Measurements from ENCODE around the gene DOCK2.

DNA sequence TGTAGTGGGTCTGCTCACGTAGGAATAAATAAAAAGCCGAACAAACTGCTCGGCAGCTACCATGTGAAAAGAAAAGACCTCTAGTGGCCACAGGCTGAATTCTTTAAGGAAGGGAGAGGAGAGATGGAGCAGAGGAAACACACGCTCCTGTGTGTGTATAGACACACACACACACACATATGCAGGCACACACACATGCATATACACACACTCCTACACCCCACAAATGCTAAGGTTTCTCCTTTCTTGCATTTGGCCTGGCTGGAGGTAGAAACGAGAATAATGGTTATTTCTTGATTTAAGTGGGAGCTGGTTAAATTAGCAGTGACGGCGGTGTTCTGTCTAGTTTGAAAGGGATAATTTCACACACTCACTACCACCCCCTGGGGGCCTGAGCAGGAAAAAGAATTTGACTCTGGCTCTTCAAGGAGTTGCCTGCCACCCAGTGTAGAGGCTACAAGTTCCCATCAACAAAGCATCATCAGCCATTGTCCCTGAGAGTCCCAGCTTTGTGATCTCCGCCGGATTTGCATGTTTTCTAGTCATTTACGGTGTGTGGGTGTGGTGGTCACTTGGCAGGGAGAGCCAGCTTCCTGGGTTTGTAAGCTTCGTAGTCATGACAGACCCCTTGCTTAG, 343.5 kb downstream of the DOCK2 start, which contains the start of gene INSYN2B:
- TF ChIP-seq, protein P1, sequence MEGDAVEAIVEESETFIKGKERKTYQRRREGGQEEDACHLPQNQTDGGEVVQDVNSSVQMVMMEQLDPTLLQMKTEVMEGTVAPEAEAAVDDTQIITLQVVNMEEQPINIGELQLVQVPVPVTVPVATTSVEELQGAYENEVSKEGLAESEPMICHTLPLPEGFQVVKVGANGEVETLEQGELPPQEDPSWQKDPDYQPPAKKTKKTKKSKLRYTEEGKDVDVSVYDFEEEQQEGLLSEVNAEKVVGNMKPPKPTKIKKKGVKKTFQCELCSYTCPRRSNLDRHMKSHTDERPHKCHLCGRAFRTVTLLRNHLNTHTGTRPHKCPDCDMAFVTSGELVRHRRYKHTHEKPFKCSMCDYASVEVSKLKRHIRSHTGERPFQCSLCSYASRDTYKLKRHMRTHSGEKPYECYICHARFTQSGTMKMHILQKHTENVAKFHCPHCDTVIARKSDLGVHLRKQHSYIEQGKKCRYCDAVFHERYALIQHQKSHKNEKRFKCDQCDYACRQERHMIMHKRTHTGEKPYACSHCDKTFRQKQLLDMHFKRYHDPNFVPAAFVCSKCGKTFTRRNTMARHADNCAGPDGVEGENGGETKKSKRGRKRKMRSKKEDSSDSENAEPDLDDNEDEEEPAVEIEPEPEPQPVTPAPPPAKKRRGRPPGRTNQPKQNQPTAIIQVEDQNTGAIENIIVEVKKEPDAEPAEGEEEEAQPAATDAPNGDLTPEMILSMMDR (IDR thresholded peaks at IDR 0.05) = peak; percentile 90
- peak; percentile 67 for TF ChIP-seq RAD21 (IDR thresholded peaks at IDR 0.05; ENCODE audit: low read length)
- no peak for TF ChIP-seq EP300 (IDR thresholded peaks at IDR 0.05; ENCODE audit: borderline replicate concordance in 1 of 2, low read depth in 1 of 2, low read length in 1 of 2)
- TF ChIP-seq YY1 (IDR thresholded peaks at IDR 0.05; ENCODE audit: low read depth) = no peak; the same call in 1 of the 2 replicates
- TF ChIP-seq RCOR1 (IDR thresholded peaks at IDR 0.05; ENCODE audit: low read length) = no peak
- TF ChIP-seq, protein P2, sequence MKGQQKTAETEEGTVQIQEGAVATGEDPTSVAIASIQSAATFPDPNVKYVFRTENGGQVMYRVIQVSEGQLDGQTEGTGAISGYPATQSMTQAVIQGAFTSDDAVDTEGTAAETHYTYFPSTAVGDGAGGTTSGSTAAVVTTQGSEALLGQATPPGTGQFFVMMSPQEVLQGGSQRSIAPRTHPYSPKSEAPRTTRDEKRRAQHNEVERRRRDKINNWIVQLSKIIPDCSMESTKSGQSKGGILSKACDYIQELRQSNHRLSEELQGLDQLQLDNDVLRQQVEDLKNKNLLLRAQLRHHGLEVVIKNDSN (IDR thresholded peaks at IDR 0.05; ENCODE audit: borderline replicate concordance, low read depth) = no peak
- TF ChIP-seq GABPA (IDR thresholded peaks at IDR 0.05; ENCODE audit: low read depth) = no peak
- no peak for TF ChIP-seq TEAD4 (IDR thresholded peaks at IDR 0.05; ENCODE audit: borderline replicate concordance, insufficient read depth)
- no peak for TF ChIP-seq FOSL2 (IDR thresholded peaks at IDR 0.05; ENCODE audit: borderline replicate concordance, low read depth)
- TF ChIP-seq FOXM1 (IDR thresholded peaks at IDR 0.05; ENCODE audit: low read depth) = no peak
- TF ChIP-seq, protein P3, sequence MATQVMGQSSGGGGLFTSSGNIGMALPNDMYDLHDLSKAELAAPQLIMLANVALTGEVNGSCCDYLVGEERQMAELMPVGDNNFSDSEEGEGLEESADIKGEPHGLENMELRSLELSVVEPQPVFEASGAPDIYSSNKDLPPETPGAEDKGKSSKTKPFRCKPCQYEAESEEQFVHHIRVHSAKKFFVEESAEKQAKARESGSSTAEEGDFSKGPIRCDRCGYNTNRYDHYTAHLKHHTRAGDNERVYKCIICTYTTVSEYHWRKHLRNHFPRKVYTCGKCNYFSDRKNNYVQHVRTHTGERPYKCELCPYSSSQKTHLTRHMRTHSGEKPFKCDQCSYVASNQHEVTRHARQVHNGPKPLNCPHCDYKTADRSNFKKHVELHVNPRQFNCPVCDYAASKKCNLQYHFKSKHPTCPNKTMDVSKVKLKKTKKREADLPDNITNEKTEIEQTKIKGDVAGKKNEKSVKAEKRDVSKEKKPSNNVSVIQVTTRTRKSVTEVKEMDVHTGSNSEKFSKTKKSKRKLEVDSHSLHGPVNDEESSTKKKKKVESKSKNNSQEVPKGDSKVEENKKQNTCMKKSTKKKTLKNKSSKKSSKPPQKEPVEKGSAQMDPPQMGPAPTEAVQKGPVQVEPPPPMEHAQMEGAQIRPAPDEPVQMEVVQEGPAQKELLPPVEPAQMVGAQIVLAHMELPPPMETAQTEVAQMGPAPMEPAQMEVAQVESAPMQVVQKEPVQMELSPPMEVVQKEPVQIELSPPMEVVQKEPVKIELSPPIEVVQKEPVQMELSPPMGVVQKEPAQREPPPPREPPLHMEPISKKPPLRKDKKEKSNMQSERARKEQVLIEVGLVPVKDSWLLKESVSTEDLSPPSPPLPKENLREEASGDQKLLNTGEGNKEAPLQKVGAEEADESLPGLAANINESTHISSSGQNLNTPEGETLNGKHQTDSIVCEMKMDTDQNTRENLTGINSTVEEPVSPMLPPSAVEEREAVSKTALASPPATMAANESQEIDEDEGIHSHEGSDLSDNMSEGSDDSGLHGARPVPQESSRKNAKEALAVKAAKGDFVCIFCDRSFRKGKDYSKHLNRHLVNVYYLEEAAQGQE (IDR thresholded peaks at IDR 0.05; ENCODE audit: low read depth, low read length) = peak; percentile 12; the same call in 1 of the 2 replicates
- TF ChIP-seq SMC3 (IDR thresholded peaks at IDR 0.05; ENCODE audit: low read depth, low read length) = peak; percentile 72

All from SK-N-SH (cell line).